HG02885 (cell line): ENCODE measurements around the gene CDKN1A.
"Not testable (repeated sequence)": the region's sequence is repeated elsewhere in the genome, so short reads cannot be mapped to it uniquely, and the experiment has no call there.

Experiments used
- ATAC-seq: cut with Tn5 transposase; IDR thresholded peaks from one replicate; pipeline ENCODE4 v1.9.1; 2021; ENCODE audit warnings: mild to moderate bottlenecking; ENCODE audit not compliant: unreplicated experiment, poor library complexity

The CDKN1A gene

GRCh38 chr6:36654469-36654868 is 24.0 kb upstream of the CDKN1A start:
- ATAC-seq = not testable (repeated sequence)

- ATAC-seq = no peak
Measured at GRCh38 chr6:36655085-36655724, 23.3 kb upstream of the CDKN1A start.

- no peak for ATAC-seq
Measured at GRCh38 chr6:36656441-36656840, 22.1 kb upstream of the CDKN1A start.

- no peak for ATAC-seq
Measured at GRCh38 chr6:36657271-36657670, 21.2 kb upstream of the CDKN1A start.

GRCh38 chr6:36657942-36658544 is 20.5 kb upstream of the CDKN1A start:
- no peak for ATAC-seq

- ATAC-seq = no peak
Measured at GRCh38 chr6:36659271-36659670, 19.2 kb upstream of the CDKN1A start.

GRCh38 chr6:36660771-36661471 is 17.6 kb upstream of the CDKN1A start:
- no peak for ATAC-seq

- no peak for ATAC-seq
Measured at GRCh38 chr6:36662380-36662779, 16.1 kb upstream of the CDKN1A start.

- no peak for ATAC-seq
Measured at GRCh38 chr6:36662827-36663256, 15.7 kb upstream of the CDKN1A start.

GRCh38 chr6:36663504-36664446 is 14.7 kb upstream of the CDKN1A start:
- no peak for ATAC-seq

GRCh38 chr6:36665180-36665579 is 13.3 kb upstream of the CDKN1A start:
- ATAC-seq = no peak

- ATAC-seq = no peak
Measured at GRCh38 chr6:36666287-36666686, 12.2 kb upstream of the CDKN1A start.

GRCh38 chr6:36666826-36667591 is 11.5 kb upstream of the CDKN1A start:
- ATAC-seq = peak; percentile 85

- ATAC-seq = no peak
Measured at GRCh38 chr6:36668591-36668990, 9.9 kb upstream of the CDKN1A start.

- ATAC-seq = no peak
Measured at GRCh38 chr6:36669002-36669401, 9.5 kb upstream of the CDKN1A start.

- no peak for ATAC-seq
Measured at GRCh38 chr6:36670271-36670670, 8.2 kb upstream of the CDKN1A start.

- no peak for ATAC-seq
Measured at GRCh38 chr6:36671687-36672375, 6.7 kb upstream of the CDKN1A start.

- ATAC-seq = no peak
Measured at GRCh38 chr6:36673882-36674281, 4.6 kb upstream of the CDKN1A start.

GRCh38 chr6:36674942-36675341 is 3.6 kb upstream of the CDKN1A start:
- no peak for ATAC-seq
